Bone marrow (tissue), 2 donors: ENCODE data around the gene ANO9.

Experiments used
- DNase-seq, 2 donors: peaks; one replicate each; lab custom pipeline; 2025; lab: John Stamatoyannopoulos, UW

The ANO9 gene

DNA sequence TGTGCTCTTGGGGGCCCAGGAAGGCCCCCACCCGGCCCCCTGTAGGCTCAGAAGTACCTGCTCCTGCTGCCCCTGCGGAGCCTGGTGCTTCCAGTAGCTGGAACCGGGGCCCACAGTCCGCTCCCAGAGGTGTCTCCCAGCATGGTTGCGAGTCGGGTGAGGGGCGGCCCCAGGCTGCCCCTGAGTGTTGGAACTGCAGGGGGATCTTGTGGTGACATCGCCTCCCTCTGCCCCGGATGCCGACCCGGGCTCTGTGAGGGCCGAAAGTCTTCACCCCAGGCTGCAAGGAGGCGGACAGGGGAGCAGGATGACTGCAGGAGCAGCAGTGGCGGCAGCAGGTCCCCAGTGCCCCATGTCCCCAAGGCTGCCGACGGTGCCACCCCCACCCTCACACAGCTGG, 57.3 kb downstream of the ANO9 start:
- DNase-seq, result no peak

- no peak for DNase-seq
These were observed 58.4 kb downstream of the ANO9 start for GRCh38 chr11:383431-383830.

DNA sequence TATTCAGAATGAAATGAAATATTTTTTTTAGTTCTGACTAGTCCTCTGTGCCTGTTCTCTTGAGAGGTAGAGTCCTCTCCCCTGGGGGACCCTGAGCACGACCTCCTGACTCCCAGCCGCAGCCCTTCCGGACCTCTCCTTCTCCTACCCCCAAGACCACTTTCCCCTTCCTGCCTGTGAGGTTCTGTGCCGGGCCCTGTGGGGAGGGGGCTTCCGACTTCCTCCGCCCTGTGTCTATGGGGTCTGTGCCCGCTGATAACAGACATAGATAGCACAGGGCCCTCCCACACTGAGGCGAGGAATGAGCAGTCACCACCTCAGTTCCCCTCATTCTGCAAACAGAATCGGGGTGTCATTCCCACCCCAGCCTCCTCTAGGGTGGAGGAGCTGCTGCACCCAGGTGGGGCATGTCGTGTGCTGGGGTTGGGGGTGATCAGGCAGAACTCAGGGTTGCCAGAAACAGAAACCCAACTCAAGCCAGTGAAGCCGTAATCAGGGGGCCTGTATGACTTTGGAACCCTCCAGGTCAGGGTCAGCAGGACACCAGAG, 59.7 kb downstream of the ANO9 start:
- no peak for DNase-seq

DNA sequence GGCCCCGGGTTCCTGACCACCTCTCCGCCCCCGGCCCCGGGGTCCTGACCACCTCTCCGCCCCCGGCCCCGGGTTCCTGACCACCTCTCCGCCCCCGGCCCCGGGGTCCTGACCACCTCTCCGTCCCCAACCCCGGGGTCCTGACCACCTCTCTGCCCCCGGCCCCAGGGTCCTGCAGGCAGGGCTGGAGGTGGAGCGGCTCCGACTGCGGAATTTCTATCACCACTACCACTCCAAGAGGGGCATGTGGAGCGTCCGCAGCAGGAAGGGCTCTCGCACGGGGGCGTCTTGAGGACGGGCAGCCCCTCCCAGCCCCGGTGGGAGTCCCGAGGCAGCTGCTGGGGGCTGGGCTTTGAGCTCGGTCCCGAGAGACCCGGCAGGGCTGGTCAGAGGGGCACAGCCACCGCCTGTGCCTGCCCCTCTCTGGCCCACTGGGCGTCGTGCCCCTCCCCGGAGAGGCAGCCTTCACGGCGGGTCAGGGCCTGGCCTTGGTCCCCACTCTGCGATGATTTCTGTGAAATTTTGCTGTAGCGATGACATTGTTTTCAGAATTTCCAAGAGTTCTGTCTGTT, 60.2 kb downstream of the ANO9 start:
- DNase-seq, result no peak

DNA sequence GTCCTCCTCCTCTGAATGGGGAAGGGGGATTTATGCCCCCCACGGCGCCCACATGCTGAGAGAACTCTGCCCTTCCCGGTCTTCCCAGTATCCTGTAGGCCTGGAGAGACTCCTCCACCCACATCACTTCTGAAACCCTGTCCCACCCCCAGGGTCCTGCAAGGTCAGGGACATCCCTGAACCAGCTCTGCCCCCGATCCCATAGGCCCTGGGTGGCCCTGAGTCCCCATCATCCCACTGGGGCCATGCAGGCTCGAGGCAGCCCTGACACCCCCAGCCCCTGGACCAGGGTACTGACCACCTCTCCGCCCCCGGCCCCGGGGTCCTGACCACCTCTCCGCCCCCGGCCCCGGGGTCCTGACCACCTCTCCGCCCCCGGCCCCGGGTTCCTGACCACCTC, 60.8 kb downstream of the ANO9 start:
- DNase-seq, result no peak

DNA sequence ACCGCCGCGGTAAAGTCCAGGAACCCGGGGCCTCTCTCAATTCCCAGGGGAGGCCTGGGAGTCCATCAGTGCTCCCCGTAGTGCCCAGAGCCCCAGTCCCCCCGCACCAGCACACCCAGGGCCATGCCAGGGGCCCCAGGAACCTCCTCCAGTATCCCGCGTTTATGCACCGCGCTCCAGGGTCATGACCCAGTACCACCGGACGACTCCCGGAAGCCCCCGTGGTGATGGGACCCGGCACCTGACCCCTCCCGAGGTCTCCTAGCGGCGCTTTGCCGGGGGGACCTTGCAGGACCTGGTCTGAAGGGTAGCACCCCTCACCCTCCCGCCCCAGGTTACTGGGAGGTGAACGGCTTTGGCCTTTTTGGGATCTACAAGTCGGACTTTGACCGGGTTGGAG, 61.3 kb downstream of the ANO9 start:
- DNase-seq, result no peak

GRCh38 chr11:380095-380480, 61.7 kb downstream of the ANO9 start:
- DNase-seq, result no peak

DNA sequence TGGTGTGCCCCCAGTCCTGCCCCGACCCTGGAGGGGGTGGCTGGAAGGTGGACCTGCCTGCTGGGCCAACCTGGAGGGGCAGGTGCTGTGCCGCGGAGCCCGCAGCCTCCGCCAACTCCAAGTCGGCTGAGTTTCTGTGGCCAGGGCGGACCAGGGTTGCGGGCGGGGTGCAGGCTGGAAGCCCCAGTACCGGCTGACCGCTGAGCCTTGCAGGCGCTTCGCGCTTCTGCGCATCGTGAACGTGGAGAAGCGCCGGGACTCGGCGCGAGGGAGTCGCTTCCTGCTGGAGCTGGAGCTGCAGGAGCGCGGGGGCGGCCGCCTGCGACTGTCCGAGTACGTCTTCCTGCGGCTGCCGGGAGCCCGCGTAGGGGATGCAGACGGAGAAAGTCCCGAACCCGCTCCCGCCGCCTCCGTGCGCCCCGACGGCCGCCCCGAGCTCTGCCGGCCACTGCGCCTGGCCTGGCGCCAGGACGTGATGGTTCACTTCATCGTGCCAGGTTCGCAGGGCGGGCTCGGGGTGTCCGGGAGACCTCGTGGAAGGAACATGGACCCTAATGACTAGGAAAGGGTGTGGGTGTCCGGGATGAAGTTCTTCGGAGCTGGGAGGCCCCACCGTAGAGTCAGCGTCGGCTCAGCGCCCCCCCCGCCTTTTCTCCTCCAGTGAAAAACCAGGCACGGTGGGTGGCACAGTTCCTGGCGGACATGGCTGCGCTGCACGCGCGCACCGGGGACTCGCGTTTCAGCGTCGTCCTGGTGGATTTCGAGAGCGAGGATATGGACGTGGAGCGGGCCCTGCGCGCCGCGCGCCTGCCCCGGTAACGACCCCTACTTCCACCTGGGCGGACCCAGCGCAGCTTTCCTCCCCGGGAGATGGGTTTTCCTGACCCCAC, 62.4 kb downstream of the ANO9 start:
- no peak for DNase-seq

DNA sequence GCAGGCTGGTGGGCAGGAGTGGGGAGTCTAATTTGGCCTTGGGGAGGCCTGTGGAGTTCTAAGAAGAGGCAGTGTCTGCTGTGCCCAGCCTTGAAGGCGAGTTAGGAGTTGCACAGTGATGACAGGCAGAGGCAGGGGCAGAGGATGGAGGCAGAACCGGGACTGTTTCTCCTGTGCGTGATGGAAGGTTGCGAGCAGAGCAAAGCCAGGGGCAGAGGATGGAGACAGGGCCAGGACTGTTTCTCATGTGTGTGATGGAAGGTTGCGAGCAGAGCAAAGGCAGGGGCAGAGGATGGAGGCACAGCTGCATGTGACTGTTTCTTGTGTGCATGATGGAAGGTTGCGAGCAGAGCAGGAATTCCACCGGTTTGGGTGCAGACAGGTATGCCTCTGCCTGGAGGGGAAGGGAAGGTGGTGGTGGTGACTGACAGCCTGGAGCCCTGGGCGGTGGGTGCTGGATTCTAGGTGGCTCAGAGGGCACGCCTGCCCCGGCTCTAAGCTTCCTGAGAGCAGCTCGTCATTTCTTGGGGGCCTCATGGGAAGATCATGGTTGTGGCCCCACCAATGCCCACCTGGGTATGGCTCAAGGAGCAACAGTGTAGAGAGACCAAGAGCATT, 63.8 kb downstream of the ANO9 start:
- no peak for DNase-seq

GRCh38 chr11:377174-377865, 64.5 kb downstream of the ANO9 start:
- no peak for DNase-seq

DNA sequence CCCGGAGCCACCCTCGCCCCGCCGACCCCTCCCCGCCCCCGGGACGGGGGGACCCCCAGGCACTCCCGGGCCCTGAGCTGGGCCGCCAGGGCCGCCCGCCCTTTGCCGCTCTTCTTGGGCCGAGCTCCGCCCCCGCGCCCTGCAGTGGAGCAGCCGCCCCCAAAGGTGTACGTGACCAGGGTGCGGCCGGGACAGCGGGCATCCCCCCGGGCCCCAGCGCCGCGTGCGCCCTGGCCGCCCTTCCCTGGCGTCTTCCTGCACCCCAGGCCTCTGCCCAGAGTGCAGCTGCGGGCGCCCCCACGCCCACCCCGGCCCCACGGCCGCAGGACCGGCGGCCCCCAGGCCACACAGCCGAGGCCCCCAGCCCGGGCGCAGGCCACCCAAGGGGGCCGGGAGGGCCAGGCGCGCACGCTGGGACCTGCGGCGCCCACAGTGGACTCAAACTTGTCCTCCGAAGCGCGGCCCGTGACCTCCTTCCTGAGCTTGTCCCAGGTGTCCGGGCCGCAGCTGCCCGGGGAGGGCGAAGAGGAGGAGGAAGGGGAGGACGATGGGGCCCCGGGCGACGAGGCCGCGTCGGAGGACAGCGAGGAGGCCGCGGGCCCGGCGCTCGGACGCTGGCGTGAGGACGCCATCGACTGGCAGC, 65.2 kb downstream of the ANO9 start:
- no peak for DNase-seq

- no peak for DNase-seq
These were observed 66.5 kb downstream of the ANO9 start for GRCh38 chr11:375065-376025.

- no peak for DNase-seq
These were observed 67.9 kb downstream of the ANO9 start for GRCh38 chr11:373716-374551.

DNA sequence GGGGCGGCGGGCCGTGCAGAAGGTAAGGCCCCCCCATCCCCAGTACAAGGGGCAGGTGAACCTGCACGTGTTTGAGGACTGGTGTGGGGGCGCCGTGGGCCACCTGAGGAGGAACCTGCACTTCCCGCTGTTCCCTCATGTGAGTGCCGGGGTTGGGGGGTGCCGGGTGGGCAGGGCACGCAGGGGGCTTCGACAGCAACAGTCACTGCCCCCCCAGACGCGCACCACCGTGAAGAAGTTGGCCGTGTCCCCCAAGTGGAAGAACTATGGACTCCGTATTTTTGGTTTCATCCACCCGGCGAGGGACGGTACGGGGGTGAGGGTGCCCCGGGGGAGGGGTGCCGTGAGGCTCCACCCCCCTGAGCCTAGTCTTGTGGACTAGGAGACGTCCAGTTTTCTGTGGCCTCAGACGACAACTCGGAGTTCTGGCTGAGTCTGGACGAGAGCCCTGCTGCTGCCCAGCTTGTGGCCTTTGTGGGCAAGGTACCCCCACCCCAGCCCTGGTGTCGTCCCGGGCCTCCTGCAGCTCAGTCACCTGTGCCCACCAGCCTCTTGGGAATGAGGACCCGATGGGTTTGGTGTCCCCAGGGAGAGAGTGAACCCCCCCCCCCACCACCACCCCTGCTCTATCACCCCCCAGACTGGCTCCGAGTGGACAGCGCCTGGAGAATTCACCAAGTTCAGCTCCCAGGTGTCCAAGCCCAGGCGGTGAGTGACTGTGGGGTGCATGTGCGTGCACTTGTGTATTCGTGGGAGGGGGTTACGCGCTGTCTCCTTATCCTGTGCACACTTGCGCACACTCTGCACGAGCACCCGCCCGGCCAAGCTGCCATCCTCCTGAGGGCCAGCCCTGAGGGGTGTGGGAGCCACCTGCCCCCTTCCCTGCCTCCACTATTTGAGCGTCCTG, 68.7 kb downstream of the ANO9 start:
- no peak for DNase-seq

- no peak for DNase-seq
These were observed 69.9 kb downstream of the ANO9 start for GRCh38 chr11:371716-372590.

DNA sequence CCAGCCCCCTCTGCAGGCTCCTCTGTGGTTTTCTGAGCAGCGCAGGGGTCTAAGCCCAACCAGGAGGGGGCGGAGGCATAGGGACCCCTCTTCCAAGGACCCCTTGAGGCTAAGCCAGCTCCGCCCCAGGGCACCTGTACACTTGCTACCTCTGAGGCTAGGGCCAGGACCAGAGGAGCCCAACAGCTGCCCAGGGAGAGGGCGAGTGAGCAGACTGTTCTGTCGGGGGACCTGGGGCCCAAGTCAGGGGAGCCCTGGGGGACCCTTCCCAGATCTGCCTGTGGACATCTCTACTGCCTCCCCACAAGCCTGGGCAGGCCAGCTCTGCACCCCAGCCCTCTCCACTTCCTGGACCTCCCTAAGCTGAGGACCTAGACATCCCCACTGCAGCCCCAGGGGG, 70.8 kb downstream of the ANO9 start:
- DNase-seq, result no peak

- DNase-seq, result no peak
These were observed 71.5 kb downstream of the ANO9 start for GRCh38 chr11:370070-370941.
